ENCODE data around the gene XIAP. TPM values are rescaled to one million over a fixed set of nuclear protein-coding genes. Genes with fewer than 3 reads are reported as not detected.
"Not testable (repeated sequence)": the region's sequence is repeated elsewhere in the genome, so short reads cannot be mapped to it uniquely, and the experiment has no call there.

The XIAP gene
- total RNA-seq, result 28.9 TPM
- long read RNA-seq, full-length matches to known transcripts, result 2 of 7 reads
- long read RNA-seq, partial matches to known transcripts, result 0 of 7 reads
- long read RNA-seq, other reads (novel, unspliced or antisense), result 5 of 7 reads

DNA sequence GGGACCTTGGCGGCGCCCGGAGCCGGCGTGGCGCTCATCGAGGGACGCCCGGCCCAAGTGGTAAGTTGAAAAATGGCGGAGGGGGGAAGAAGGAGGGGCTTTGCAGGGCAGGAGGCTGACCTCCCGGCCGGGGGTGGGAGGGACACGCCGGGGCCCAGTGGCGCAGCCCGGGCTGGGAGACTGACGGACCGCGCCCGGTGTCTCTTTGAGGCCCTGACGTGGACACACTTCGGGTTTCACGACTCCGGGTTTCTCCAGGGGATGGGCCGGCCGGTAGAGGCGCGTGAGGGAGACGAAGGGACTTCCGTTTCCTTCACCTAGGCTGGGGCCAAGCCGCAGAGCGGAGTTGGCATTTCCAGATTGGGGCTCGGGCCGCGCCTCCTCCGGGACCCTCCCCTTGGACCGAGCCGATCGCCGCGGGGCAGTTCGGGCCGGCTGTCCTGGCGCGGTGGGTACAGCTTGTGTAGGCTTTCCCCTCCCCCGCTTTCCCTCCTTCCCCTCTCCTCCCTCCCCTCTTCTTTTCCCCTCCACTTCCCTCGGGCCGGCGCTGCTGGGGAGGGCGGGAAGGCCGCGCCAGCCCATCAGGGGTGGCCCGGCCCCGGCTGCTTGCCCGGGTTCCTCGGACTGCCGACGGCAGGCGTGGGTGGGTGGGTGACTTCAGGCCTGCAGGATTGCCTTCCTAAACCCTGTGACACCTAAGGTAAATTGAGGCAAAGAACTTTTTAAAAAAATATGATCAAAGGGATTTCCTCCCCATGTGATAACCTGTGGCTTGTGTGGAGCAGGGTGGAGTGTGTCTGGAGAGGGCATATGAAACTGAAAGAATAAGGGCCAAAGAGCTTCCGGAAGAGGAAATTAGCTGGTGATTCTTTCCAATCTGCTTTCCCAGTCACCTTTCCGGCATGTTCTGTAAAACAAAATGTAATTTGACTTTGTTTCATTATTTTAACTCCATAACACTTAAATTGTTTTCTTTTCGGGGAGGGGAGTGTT, at the start of gene XIAP:
TSS of gene XIAP (plus strand) at position 208 of the 993 bp plus-strand sequence. CDS start 25,610 bp downstream, outside the sequence.
- intact Hi-C loops (cut with DNase I), result no loop called here
- peak; percentile 97 for ATAC-seq (ENCODE audit: poor library complexity)

DNA sequence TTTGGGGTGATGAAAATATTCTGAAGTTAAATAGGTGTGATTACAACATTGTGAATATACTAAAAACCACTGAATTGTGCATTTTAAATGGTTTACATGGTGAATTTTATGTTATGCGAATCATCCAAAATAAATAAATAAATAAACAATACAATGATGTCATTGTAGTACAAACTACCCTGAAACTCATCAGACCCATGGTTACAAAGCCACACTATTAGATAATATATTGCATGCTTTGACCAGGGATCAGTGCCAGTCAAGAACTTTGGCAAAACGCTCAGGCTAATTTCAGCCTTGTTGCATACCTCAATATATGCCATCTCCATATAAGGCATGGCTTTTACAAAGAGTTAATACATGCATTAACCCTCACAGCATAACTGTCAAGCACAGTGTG, 45.5 kb upstream of the XIAP start:
- intact Hi-C loops (cut with DNase I), result no loop called here
- ATAC-seq (ENCODE audit: poor library complexity), result no peak

More for the DNA sequence above, at the start of gene XIAP:
- peak; percentile 88 for DNase-seq

DNA sequence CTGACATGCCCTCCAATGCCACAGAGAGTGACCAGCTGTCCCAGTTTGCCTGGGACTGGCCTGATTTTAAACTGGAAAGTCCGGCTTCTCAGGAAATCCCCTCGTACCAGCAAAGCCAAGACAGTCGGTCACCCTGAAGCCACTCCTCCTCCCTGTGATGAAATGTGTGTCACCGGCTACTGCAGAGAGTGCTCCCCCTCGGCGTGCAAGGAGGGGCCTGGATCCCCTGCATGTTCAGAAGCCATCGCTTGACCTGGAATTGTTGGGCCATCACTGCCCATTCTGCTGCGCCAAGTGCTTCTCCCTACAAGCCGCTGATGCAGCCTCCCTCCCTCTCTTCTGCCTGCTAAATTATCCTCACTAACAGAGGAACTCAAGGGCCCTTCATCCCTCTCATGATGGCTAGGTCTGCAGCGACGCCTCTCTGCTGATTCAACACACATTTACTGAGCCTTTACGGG, 44.9 kb upstream of the XIAP start:
- DNase-seq; ATAC-seq (ENCODE audit: poor library complexity); intact Hi-C loops (cut with DNase I): not testable (repeated sequence)

More for the DNA sequence above, 45.5 kb upstream of the XIAP start:
- no peak for DNase-seq

DNA sequence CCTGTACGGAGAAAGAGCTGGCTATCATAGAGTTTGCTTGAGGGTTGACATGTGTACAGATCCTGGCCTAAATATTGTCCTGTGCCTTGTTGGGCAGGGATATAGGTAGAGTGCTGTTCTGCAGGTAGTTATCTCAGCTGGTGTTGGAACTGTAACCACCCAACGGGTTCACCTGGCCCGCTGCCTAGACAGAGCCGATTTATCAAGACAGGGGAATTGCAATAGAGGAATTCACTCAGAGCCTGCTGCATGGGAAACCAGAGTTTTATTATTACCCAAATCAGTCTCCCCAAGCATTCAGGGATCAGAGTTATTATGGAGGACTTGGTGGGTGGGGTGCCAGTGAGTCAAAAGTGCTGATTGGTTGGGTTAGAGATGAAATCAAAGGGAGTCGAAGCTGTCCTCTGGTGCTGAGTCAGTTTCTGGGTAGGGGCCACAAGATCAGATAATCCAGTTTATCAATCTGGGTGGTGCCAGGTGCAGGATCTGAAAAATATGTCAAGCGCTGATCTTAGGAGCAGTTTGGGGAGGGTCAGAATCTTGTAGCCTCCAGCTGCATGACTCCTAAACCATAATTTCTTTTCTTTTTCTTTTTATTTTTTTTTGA, 42.5 kb upstream of the XIAP start:
- ATAC-seq (ENCODE audit: poor library complexity) (no peak), DNase-seq (no peak)
- intact Hi-C loops (cut with DNase I), result no loop called here

DNA sequence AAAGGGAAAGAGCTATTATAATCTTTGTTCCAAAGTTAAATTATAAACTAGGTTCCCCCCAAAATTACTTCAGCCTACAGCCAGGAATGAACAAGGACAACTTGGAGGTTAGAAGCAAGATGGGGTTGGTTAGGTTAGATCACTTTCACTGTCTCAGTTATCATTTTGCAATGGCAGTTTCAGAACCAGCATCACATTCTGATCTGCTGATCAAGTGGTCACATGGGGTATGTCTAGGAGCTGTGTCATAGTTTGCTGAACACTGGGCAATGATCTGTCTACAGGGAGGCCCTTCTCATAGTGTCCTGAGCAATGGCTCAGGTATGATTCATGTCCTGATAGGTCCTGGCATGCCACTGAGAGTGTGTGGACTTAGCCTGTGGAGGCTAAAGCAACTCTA, 41.6 kb upstream of the XIAP start:
- DNase-seq (no peak), ATAC-seq (ENCODE audit: poor library complexity) (no peak)
- intact Hi-C loops (cut with DNase I), result no loop called here

DNA sequence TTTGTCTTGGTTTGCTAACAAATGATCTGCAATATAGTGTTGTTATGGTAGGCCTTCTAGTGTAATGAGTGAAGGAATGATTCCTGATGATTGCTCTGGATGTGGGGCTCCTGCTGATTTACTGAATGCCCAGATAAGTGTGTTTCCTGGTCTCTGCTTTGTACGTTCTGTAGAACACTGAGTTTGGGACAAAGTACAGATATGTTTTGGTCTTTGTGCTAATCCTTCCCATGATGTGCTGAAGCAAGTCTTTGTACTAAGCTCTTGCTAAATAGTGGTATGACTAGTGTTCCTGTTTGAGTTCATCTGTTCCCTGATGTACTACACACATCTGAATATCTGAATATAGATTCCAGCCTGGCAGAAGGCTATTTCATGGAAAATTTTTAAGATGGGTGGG, 36.9 kb upstream of the XIAP start:
- intact Hi-C loops (cut with DNase I), result loop anchor here (10.0 kb wide), 1 partner anchor 62 kb away; no protein-coding TSS in a partner anchor
- no peak for ATAC-seq (ENCODE audit: poor library complexity)

DNA sequence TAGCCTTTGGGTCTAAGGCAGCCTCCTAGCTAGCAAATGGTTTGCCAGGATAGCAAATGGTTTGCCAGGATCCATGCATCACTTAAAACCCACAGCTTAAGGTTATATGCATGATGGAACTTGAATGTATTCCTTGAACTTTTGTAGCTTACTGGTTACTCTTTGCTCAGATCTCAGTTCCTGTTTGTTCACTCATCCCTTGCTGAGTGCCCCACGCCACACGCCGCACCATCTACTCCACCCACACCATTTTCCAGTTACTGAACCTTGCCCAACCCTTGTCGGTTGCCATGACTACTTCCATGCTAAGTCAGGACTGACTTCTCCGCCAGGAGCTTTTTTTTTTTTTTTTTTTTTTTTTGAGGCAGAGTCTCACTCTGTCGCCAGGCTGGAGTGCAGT, 29.5 kb upstream of the XIAP start:
- intact Hi-C loops (cut with DNase I), result no loop called here
- DNase-seq (peak; percentile 39), ATAC-seq (ENCODE audit: poor library complexity) (no peak)

More for the DNA sequence above, 36.9 kb upstream of the XIAP start:
- no peak for DNase-seq

DNA sequence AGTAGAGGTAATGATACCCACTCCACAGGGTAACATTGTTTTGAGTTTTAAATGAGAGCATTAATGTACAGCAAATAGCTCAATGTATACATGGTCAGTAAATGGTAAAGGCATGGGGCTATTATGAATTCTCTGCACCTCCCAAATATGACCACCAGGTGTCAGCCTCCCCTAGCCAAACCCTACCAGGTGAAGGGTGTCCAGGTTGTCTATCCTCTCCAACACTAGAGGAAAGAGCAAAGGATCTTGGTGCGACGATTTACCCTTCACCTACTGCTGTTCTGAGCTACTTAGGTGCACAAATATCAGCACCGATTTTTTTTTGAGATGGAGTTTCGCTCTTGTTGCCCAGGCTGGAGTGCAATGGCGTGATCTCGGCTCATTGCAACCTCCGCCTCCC, 26.5 kb upstream of the XIAP start:
- intact Hi-C loops (cut with DNase I), result no loop called here
- peak; percentile 86 for ATAC-seq (ENCODE audit: poor library complexity)
- no peak for DNase-seq

DNA sequence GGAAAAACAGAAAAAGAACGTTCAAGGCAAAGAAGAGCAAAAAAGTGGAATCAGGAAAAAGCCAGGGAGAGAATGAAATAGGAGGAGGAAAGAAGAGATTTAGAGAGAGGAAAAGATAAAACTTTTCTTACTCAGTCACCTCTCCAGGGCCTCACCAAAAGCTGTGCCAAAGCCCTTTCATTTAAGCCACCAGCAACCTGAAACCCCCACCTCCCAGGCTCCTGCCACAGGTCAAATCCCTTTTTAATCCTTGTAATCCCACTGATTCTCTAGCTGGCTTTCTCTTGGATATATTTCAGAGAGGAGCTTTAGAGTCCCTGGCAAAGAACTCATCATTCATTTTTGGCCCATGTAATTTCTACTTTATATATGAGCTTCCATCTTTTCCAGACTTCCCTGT, 25.7 kb upstream of the XIAP start:
- DNase-seq, result no peak
- intact Hi-C loops (cut with DNase I), result no loop called here
- no peak for ATAC-seq (ENCODE audit: poor library complexity)

DNA sequence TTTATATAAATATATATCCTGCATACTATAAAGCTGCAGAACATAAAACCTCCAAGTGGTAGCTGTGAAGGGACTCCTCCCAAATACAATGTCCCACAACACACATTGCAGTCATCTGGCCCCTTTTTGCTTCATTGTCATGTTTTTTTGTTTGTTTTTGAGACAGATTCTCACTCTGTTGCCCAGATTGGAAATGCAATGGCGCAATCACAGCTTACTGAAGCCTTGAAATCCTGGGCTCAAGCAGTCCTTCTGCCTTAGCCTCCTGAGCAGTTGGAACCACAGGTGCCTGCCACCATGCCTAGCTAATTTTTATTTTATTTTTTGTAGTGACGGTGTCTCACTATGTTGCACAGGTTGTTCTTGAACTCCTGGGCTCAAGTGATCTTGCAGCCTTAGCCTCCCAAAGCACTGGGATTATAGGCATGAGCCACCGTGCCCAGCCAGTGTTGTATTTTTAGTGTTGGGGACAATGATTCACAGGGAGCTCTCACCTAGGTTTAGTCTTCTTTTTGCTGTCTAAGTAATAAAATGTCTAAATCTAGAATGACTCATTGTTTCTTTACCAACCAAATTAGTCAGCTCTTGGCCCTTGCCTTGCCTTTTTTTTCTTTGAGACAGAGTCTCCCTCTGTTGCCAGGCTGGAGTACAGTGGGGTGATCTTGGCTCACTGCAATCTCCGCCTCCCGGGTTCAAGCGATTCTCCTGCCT, 24.0 kb upstream of the XIAP start:
- no peak for ATAC-seq (ENCODE audit: poor library complexity)
- intact Hi-C loops (cut with DNase I), result no loop called here
- DNase-seq, result no peak

DNA sequence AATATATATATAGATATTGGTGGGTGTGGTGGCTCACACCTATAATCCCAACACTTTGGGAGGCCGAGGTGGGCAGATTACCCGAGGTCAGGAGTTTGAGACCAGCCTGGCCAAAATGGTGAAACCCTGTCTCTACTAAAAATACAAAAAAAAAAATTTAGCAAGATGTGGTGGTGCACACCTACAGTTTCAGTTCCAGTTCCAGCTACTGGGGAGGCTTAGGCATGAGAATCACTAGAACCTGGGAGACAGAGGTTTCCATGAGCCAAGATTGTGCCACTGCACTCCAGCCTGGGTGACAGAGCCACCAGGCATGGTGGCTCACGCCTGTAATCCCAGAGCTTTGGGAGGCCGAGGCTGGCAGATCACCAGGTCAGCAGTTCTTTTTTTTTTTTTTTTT, 14.7 kb upstream of the XIAP start:
- ATAC-seq (ENCODE audit: poor library complexity); intact Hi-C loops (cut with DNase I); DNase-seq: not testable (repeated sequence)

DNA sequence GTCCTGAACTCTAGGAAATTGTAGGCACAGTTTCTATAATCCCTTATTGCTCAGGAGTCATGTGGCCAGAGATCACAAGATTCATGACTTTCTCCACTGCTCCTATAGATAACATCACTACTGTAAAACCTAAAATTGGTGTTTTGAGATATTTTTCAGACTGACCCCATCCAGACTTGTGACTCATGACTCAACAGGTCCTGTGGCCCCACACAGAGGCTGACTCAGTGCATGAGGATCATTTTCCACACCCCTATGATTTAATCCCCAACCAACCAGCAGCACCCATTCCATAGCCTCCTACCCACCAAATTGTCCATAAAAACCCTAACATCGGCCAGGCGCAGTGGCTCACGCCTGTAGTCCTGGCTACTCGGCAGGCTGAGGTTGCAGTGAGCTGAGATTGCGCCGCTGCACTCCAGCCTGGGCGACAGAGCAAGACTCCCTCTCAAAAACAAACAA, 13.2 kb upstream of the XIAP start:
- intact Hi-C loops (cut with DNase I), result no loop called here
- ATAC-seq (ENCODE audit: poor library complexity), result no peak
- DNase-seq, result no peak

DNA sequence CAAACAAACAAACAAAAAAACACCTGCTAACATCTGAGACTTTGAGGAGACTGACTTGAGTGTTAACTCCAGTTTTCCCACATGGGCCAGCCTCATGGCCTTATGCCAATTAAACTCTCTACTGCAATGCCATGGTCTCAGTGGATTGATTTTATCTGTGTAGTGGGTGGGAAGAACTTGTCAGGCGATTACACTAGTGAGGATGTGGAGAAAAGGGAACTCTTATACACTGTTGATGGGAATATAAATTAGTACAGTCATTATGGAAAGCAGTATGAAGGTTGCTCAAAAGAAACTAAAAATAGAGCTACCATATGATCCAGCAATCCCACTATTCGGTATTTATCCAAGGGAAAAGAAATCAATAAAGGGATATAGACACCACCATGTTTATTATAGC, 12.8 kb upstream of the XIAP start:
- DNase-seq, result no peak
- ATAC-seq (ENCODE audit: poor library complexity), result no peak
- intact Hi-C loops (cut with DNase I), result no loop called here

DNA sequence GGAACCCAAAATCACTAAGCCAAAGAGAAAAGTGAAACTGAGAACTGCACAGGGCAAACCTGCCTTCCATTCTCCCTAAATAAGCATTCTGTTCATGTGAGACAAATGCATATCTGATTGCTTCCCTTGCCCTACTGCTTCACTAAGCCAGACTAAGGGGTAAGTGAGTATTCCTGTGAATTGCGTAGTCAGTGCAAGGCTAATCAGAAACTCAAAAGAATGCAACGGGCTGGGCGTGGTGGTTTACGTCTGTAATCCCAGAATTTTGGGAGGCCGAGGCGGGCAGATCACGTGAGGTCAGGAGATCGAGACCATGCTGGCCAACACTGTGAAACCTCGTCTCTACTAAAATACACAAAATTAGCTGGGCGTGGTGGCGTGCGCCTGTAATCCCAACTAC, 10.8 kb upstream of the XIAP start:
- intact Hi-C loops (cut with DNase I), result no loop called here
- DNase-seq, result no peak

DNA sequence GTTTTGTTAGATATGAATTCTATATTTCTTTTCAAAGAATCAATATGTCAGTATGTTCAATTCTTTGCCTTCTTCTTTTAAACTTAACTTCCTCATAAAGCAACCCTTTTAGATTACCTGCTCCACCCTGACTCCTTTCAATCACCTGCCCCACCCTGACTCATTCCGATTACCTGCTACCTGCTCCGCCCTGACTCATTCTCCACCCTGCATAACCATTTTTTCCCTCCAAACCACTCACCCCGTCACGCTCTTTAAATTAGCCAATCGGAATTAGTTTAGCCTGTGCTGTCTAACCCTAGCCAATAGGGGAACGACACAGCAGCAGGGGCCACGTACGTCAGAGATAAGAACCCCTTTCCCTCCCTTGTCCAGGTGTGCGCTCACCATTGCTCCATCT, 9.9 kb upstream of the XIAP start:
- ATAC-seq (ENCODE audit: poor library complexity); intact Hi-C loops (cut with DNase I): not testable (repeated sequence)

More for the DNA sequence above, 10.8 kb upstream of the XIAP start:
- no peak for ATAC-seq (ENCODE audit: poor library complexity)

DNA sequence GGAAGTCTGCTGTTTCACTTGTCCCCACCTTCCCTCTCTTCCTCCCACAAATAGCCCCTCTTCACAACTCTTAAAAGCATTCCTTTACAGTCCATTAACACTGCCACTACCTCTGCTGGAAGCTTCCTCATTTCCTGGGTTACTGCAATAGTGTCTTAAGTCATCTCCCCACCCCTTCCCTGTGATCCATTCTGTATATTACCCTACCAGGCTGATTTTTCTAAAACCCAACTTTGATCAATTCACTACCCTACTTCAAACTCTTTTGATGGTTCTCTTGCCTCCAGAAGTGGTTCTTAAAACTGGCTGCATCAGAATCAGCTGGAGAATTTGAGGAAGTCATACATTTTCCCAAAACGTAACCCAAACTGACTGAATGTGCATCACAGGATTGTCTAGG, 8.8 kb upstream of the XIAP start:
- intact Hi-C loops (cut with DNase I), result no loop called here
- ATAC-seq (ENCODE audit: poor library complexity) (no peak), DNase-seq (no peak)

More for the DNA sequence above, 9.9 kb upstream of the XIAP start:
- DNase-seq, result not testable (repeated sequence)

DNA sequence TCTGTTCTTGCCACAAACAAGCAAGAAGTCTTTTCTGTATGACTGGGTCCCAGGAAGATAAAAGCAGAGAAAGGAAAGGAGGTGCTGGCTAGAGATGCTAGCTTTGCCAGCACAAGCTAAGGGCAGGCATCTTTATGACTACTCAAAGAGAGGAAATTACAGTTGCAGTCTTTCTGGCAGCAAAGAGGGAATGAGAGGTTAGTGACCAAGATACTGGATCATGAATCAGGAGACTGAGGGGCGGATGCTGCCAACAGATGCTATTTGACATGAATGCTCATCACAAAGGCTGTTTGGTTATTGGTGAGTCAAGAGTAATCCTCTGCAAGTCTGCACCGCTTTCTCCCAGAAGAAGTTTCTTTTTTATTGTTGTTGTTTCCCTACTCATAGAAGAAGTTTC, 5.5 kb upstream of the XIAP start:
- ATAC-seq (ENCODE audit: poor library complexity) (no peak), DNase-seq (no peak)
- intact Hi-C loops (cut with DNase I), result no loop called here

DNA sequence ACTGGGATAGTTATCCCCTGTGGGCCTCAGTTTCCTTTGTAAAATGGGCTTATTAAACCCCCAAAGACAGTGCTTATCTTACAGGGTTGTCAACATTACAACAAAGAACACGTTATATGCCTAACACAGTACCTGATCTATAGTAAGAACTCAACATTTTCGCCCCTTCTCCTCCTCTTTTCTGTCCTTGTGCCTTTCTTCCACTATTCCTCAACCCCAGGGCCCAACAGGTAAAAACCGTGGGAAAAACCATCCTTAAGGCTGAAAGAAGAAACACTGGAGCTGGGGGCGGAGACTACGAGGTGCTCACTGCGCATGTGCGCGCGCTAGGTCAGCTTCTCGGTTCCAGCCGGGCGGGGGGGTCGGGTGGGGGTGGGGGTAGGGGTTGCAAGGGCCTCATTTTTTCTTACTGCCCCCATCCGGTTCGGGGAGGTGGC, 426 bp upstream of the XIAP start:
- ATAC-seq (ENCODE audit: poor library complexity), result peak; percentile 79
- DNase-seq, result peak; percentile 85
- intact Hi-C loops (cut with DNase I), result no loop called here

DNA sequence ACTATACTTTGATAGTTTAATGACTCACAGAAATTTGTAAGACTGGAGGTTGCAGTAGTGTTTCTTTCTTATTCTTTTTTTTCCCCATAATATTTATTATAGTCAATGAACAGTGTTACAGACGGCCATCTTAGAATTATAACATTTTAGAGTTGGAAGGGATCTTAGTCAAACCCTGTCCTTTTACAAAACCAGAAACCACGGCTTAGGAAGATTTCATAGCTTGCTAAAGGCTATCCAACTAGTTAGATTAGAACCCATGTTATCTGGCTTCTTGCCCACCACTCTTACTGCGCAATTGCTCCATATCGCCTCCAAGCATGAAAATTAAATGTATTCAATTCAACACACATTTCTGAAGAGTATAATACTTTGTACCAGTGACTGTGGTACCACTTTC, 1.1 kb downstream of the XIAP start:
- intact Hi-C loops (cut with DNase I), result no loop called here
- ATAC-seq (ENCODE audit: poor library complexity), result peak; percentile 6
- DNase-seq, result no peak
